Smooth muscle cell (in vitro differentiated cells): ENCODE measurements around the gene NDUFAF5. TPM values are rescaled to one million over a fixed set of nuclear protein-coding genes. Genes with fewer than 3 reads are reported as not detected.

Experiments used
- DNase-seq: peaks from one replicate; lab custom pipeline; 2025; ENCODE audit not compliant: unreplicated experiment; lab: John Stamatoyannopoulos, UW
- H2AFZ ChIP-seq: fragments of 200-600 bp; sonication (generic); 2 replicates; pipeline ENCODE4 v1.6.0; 2016; ENCODE audit warnings: antibody characterized with exemption, low read depth, mild to moderate bottlenecking
- H3F3A ChIP-seq: fragments of 200-600 bp; sonication (generic); 2 replicates; pipeline ENCODE4 v1.6.0; 2017; ENCODE audit warnings: antibody characterized with exemption, low read depth
- H3K27ac ChIP-seq: fragments of 200-600 bp; sonication (generic); 2 replicates; pipeline ENCODE4 v1.5.1; 2016; ENCODE audit warnings: low read depth, mild to moderate bottlenecking
- H3K27me3 ChIP-seq: fragments of 200-600 bp; sonication (generic); 2 replicates; pipeline ENCODE4 v1.6.1; 2016; ENCODE audit warnings: low read depth, mild to moderate bottlenecking
- H3K36me3 ChIP-seq: fragments of 200-600 bp; sonication (generic); 2 replicates; pipeline ENCODE4 v1.5.1; 2016; ENCODE audit warnings: low read depth
- H3K4me1 ChIP-seq: fragments of 200-600 bp; sonication (generic); 2 replicates; pipeline ENCODE4 v1.5.1; 2016; ENCODE audit warnings: low read depth
- H3K4me2 ChIP-seq: fragments of 200-600 bp; sonication (generic); 2 replicates; pipeline ENCODE4 v1.6.0; 2016; ENCODE audit warnings: mild to moderate bottlenecking
- H3K4me3 ChIP-seq: fragments of 200-600 bp; sonication (generic); 2 replicates; pipeline ENCODE4 v1.5.1; 2016; ENCODE audit warnings: mild to moderate bottlenecking
- H3K79me2 ChIP-seq: fragments of 200-600 bp; sonication (generic); 2 replicates; pipeline ENCODE4 v1.6.0; 2016; ENCODE audit warnings: low read depth, mild to moderate bottlenecking
- H3K9ac ChIP-seq: fragments of 200-600 bp; sonication (generic); 2 replicates; pipeline ENCODE4 v1.6.0; 2016; ENCODE audit warnings: low read depth
- H3K9me3 ChIP-seq: fragments of 200-600 bp; sonication (generic); replicated peaks from 2 replicates; pipeline ENCODE4 v1.5.1; 2016; ENCODE audit warnings: low read depth
- H4K20me1 ChIP-seq: fragments of 200-600 bp; sonication (generic); 2 replicates; pipeline ENCODE4 v1.6.0; 2016; ENCODE audit warnings: low read depth
- CTCF ChIP-seq: fragments of 200-600 bp; sonication (generic); IDR thresholded peaks from 2 replicates; pipeline ENCODE4 v1.5.1; 2017; ENCODE audit warnings: borderline replicate concordance, mild to moderate bottlenecking, antibody characterized with exemption; ENCODE audit not compliant: insufficient read depth, poor library complexity, severe bottlenecking
- WGBS: methylation state at CpG from one replicate; pipeline ENCODE4 v1.1.7; 2016; ENCODE audit warnings: low lambda C conversion rate; 5-methylcytosine and 5-hydroxymethylcytosine counted together
- polyA plus RNA-seq: library from polyadenylated mRNA; unstranded; fragments of >200 nt; fragmentation: Nextera tagmentation; extraction: Ambion mirVana; gene quantifications from 2 replicates; pipeline ENCODE4 v1.2.1, GENCODE V29; 2016
- total RNA-seq: library from RNA; depleted of rRNA; stranded (reverse); fragments of >200 nt; gene quantifications from 2 replicates; pipeline ENCODE4 v1.2.3, GENCODE V29; 2014

The NDUFAF5 gene
- total and polyA plus RNA-seq, 2 experiments from 2014 or later, result 15.1 to 23.7 TPM

- H3K9me3 ChIP-seq, result no peaks in the 10 kb centered on the region
- TF ChIP-seq CTCF, result no peak
- peaks cover 29% of the 10 kb centered on the region for H3K36me3 ChIP-seq
- H4K20me1 ChIP-seq, result no peaks in the 10 kb centered on the region
- WGBS, result 88% methylated on average over 2 of the region's 2 CpGs
- no peak overlapping the region for H3K27ac ChIP-seq
- H3K4me2 ChIP-seq, result no peak overlapping the region
- DNase-seq, result no peak
- no peaks in the 10 kb centered on the region for H3K4me1 ChIP-seq
- H3K27me3 ChIP-seq, result no peaks in the 10 kb centered on the region
- H3K9ac ChIP-seq, result no peak overlapping the region
- H2AFZ ChIP-seq, result no peak overlapping the region
- H3K4me3 ChIP-seq, result no peak overlapping the region
- H3F3A ChIP-seq, result no peaks in the 10 kb centered on the region
- H3K79me2 ChIP-seq, result no peaks in the 10 kb centered on the region
These were observed 24.5 kb downstream of the NDUFAF5 start for GRCh38 chr20:13809373-13809772.

- no peak for TF ChIP-seq CTCF
- H3K4me2 ChIP-seq, result no peak overlapping the region
- H3F3A ChIP-seq, result no peaks in the 10 kb centered on the region
- no peak overlapping the region for H3K9ac ChIP-seq
- no peaks in the 10 kb centered on the region for H3K9me3 ChIP-seq
- no peaks in the 10 kb centered on the region for H3K27me3 ChIP-seq
- H2AFZ ChIP-seq, result no peak overlapping the region
- 100% methylated on average over 3 of the region's 3 CpGs for WGBS
- H4K20me1 ChIP-seq, result no peaks in the 10 kb centered on the region
- no peaks in the 10 kb centered on the region for H3K79me2 ChIP-seq
- H3K27ac ChIP-seq, result no peak overlapping the region
- peaks cover 29% of the 10 kb centered on the region for H3K36me3 ChIP-seq
- no peak for DNase-seq
- H3K4me1 ChIP-seq, result no peaks in the 10 kb centered on the region
- H3K4me3 ChIP-seq, result no peak overlapping the region
These were observed 25.0 kb downstream of the NDUFAF5 start for GRCh38 chr20:13809855-13810254.

- H3K36me3 ChIP-seq, result peaks cover 29% of the 10 kb centered on the region
- no peaks in the 10 kb centered on the region for H3K9me3 ChIP-seq
- no peaks in the 10 kb centered on the region for H3K79me2 ChIP-seq
- H3K4me3 ChIP-seq, result no peak overlapping the region
- no peaks in the 10 kb centered on the region for H4K20me1 ChIP-seq
- H3K4me1 ChIP-seq, result no peaks in the 10 kb centered on the region
- no peak for TF ChIP-seq CTCF
- H3K9ac ChIP-seq, result no peak overlapping the region
- no peak overlapping the region for H3K27ac ChIP-seq
- H2AFZ ChIP-seq, result no peak overlapping the region
- no peak overlapping the region for H3K4me2 ChIP-seq
- no peak for DNase-seq
- no peaks in the 10 kb centered on the region for H3K27me3 ChIP-seq
- H3F3A ChIP-seq, result no peaks in the 10 kb centered on the region
These were observed 25.6 kb downstream of the NDUFAF5 start for GRCh38 chr20:13810446-13810845.

GRCh38 chr20:13813910-13814309, 29.1 kb downstream of the NDUFAF5 start:
- H3K4me2 ChIP-seq, result no peak overlapping the region
- H3K27me3 ChIP-seq, result no peaks in the 10 kb centered on the region
- H3K4me3 ChIP-seq, result no peak overlapping the region
- H3K36me3 ChIP-seq, result peaks cover 33% of the 10 kb centered on the region
- WGBS, result 77% methylated on average over 3 of the region's 3 CpGs
- no peaks in the 10 kb centered on the region for H3K9me3 ChIP-seq
- H3K9ac ChIP-seq, result no peak overlapping the region
- no peak overlapping the region for H3K27ac ChIP-seq
- H3K79me2 ChIP-seq, result no peaks in the 10 kb centered on the region
- H3F3A ChIP-seq, result no peaks in the 10 kb centered on the region
- H4K20me1 ChIP-seq, result no peaks in the 10 kb centered on the region
- H3K4me1 ChIP-seq, result no peaks in the 10 kb centered on the region
- no peak for TF ChIP-seq CTCF
- H2AFZ ChIP-seq, result no peak overlapping the region
- no peak for DNase-seq
